ENCODE results near the gene QTRT2.

QTRT2 gene

DNA sequence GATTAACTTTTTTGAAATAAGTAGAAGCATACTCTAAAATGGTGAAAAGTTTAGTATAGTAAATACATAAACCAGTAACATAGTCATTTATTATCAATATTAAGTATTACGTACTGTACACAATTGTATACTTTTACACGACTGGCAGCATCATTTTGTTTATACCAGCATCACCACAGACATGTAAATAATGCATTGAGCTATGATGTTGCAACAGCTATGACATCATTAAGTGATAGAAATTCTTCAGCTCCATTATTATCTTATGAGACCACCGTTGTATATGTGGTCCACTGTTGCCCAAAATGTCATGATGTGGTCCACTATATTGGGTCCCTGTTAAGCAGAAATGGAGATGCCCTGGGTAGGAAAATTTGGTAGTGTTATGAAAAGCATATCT lies 71.0 kb downstream of the QTRT2 start:
- DNase-seq: no peak

DNA sequence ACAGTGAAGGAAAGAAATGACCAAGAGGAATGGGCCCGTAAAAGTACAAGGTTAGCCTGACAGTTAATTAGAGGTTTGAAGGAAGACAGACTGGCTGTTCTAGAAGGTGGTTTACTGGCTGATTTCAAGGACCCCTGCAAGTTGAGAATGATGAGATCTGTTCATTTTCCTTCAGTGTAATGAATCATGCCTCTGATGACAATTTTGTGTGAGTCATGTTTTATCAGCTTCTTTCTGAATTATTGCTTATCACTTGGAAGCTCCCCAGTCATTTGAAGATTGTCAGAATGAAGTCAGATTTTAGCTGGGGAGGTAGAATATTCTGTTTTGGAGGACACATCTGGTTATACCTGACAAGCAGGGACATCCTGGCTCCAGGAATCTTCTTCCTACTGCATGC lies 71.7 kb downstream of the QTRT2 start:
- no peak for DNase-seq

DNA sequence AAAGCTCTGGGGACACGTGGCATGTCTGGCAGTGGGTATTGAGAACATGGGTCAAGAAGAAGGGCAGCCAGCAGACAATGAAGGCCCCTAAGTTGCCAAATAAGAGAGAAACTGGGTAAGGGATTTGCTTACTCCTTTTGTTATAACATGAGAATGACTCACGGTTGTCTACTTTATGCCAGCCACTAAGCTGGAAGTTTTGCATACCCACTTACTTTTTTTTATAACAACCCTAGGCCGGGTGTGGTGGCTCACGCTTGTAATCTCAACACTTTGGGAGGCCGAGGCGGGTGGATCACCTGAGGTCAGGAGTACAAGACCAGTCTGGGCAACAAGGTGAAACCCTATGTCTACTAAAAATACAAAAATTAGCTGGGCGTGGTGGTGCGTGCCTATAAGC lies 72.3 kb downstream of the QTRT2 start:
- no peak for DNase-seq

DNA sequence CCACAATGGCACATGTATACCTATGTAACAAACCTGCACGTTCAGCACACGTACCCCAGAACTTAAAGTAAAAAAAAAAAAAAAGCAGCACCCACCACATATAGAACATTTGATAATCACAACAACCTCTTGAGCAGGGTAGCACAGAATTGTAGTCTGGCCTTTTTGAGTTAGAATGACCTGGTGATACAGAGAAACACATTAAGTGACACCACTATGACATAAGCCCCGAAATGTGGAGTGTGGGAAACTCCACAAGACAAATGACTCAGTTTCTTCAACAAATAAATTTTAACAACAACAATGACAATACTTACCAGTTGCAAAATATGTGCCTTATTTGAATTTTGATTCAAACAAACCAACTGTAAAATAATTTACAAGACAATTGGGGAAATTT lies 76.0 kb downstream of the QTRT2 start:
- DNase-seq: no peak

DNA sequence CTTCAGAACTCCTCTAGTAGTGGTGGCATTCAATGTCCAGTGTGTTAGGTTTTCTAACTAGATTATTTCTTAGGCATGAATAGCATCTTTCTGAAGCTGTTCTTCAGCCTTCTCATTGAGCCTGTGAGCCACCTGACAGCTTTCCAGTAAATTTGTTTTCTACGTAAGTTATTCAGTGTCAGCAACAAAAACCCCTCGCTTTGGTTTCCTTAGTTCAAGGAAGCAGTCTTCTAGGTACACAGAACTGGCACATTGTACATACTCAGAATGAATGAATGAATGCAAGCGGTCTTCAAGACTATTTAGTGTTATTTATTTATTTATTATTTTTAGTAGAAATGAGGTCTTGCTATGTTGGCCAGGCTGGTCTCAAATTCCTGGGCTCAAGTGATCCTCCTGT lies 77.4 kb downstream of the QTRT2 start:
- no peak for DNase-seq
